Endodermal cell (in vitro differentiated cells): Measurements from ENCODE around the gene SART1. TPM values are rescaled to one million over a fixed set of nuclear protein-coding genes. Genes with fewer than 3 reads are reported as not detected.

Experiments used
- DNase-seq: peaks from one replicate; pipeline ENCODE4 v3.0.0-alpha.2; 2017
- H3K27ac ChIP-seq: 2 replicates; pipeline ENCODE4 v1.5.1; 2013; ENCODE audit warnings: mild to moderate bottlenecking, low read depth, low read length, moderate library complexity
- H3K27me3 ChIP-seq: 2 replicates; pipeline ENCODE4 v1.6.1; 2013; ENCODE audit warnings: mild to moderate bottlenecking, low read length, moderate library complexity; ENCODE audit not compliant: insufficient read depth, control insufficient read depth, poor library complexity, severe bottlenecking
- H3K36me3 ChIP-seq: 2 replicates; pipeline ENCODE4 v1.7.0; 2013; ENCODE audit warnings: mild to moderate bottlenecking, low read length, moderate library complexity; ENCODE audit not compliant: control insufficient read depth, insufficient read depth
- H3K4me1 ChIP-seq: one replicate; pipeline ENCODE4 v1.7.0; 2013; ENCODE audit warnings: low read length; ENCODE audit not compliant: control insufficient read depth, insufficient read depth
- H3K4me3 ChIP-seq: 2 replicates; pipeline ENCODE4 v1.5.1; 2013; ENCODE audit warnings: mild to moderate bottlenecking, low read length, moderate library complexity
- H3K9ac ChIP-seq: 2 replicates; pipeline ENCODE4 v1.6.1; 2013; ENCODE audit warnings: mild to moderate bottlenecking, low read length, moderate library complexity; ENCODE audit not compliant: poor library complexity, severe bottlenecking; ENCODE audit errors: extremely low read depth
- H3K9me3 ChIP-seq: 2 replicates; pipeline ENCODE4 v1.6.1; 2013; ENCODE audit warnings: mild to moderate bottlenecking, low read length, moderate library complexity; ENCODE audit not compliant: control insufficient read depth
- H3K27ac Mint-ChIP-seq: 2 replicates; pipeline ENCODE4 v1.8.0; 2020; ENCODE audit warnings: mixed read lengths
- H3K27me3 Mint-ChIP-seq: 2 replicates; pipeline ENCODE4 v1.8.0; 2021; ENCODE audit warnings: mild to moderate bottlenecking, mixed read lengths; ENCODE audit not compliant: insufficient read depth
- H3K36me3 Mint-ChIP-seq: 2 replicates; pipeline ENCODE4 v1.8.0; 2020; ENCODE audit warnings: low read depth, mixed read lengths
- H3K4me1 Mint-ChIP-seq: 2 replicates; pipeline ENCODE4 v1.8.0; 2020; ENCODE audit warnings: mixed read lengths
- H3K4me3 Mint-ChIP-seq: 2 replicates; pipeline ENCODE4 v1.8.0; 2020; ENCODE audit warnings: mild to moderate bottlenecking, moderate library complexity, mixed read lengths
- H3K9me3 Mint-ChIP-seq: 2 replicates; pipeline ENCODE4 v1.8.0; 2020; ENCODE audit warnings: mild to moderate bottlenecking, mixed read lengths
- WGBS, 2 experiments: methylation state at CpG; one replicate each; pipeline versions ENCODE4 v1.1.5 to v1.1.7; 2013; ENCODE audit warnings: missing lambda C conversion rate in 2 of 2, mixed read lengths in 1 of 2; ENCODE audit not compliant: insufficient coverage in 1 of 2, insufficient read length in 1 of 2; 5-methylcytosine and 5-hydroxymethylcytosine counted together
- total RNA-seq, 2 donors: library from RNA; stranded (reverse); fragmentation: NEBNext Ultra II Directional in 1 of 2; extraction: Animal tissue kit (Norgen Biotek cat#: 25700) in 1 of 2; gene quantifications; 2 replicates in 1 of 2; 3 replicates in 1 of 2; pipeline ENCODE4 v1.2.1, GENCODE V29; 2021
- TF ChIP-seq, protein P1 (sequence below): fragments of 200-600 bp; sonication (generic); conservative IDR thresholded peaks from 2 replicates; pipeline ENCODE4 v1.5.0; 2021; ENCODE audit warnings: antibody characterized with exemption, mild to moderate bottlenecking

SART1 gene
- total RNA-seq, 2 donors from 2014 or later, result 50.6 to 52.0 TPM

DNA sequence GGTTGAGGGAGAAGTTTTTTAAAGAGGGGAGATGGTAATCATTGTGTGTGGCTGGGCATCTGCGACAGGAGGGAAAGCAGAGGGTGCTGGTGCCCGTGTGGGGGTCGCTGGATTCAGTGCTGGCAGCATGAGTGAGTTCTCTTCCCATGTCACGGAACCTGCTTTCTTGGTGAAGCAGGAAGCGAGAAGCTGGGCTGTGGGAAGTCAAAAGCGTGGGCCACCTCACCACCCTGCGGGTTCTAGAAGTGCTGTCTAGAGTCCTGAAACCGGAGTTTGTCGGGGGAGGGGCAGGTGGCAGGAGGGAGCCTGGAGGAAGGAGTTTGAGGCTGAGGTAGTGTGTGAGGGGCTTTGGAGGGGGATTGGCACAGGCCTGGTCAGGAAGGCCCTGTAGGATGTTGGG lies 14.2 kb downstream of the SART1 start:
- no peak overlapping the region for H3K9ac ChIP-seq
- DNase-seq, result no peak
- no peaks in the 10 kb centered on the region for H3K4me1 ChIP-seq
- TF ChIP-seq, protein P1, sequence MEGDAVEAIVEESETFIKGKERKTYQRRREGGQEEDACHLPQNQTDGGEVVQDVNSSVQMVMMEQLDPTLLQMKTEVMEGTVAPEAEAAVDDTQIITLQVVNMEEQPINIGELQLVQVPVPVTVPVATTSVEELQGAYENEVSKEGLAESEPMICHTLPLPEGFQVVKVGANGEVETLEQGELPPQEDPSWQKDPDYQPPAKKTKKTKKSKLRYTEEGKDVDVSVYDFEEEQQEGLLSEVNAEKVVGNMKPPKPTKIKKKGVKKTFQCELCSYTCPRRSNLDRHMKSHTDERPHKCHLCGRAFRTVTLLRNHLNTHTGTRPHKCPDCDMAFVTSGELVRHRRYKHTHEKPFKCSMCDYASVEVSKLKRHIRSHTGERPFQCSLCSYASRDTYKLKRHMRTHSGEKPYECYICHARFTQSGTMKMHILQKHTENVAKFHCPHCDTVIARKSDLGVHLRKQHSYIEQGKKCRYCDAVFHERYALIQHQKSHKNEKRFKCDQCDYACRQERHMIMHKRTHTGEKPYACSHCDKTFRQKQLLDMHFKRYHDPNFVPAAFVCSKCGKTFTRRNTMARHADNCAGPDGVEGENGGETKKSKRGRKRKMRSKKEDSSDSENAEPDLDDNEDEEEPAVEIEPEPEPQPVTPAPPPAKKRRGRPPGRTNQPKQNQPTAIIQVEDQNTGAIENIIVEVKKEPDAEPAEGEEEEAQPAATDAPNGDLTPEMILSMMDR, result no peak
- no peaks in the 10 kb centered on the region for H3K9me3 ChIP-seq
- H3K9me3 Mint-ChIP-seq, result no peaks in the 10 kb centered on the region
- no peak overlapping the region for H3K27ac ChIP-seq
- H3K4me1 Mint-ChIP-seq, result peaks cover 5% of the 10 kb centered on the region
- H3K36me3 Mint-ChIP-seq, result peaks cover 58% of the 10 kb centered on the region
- H3K36me3 ChIP-seq, result peaks cover 22% of the 10 kb centered on the region
- 97 to 98% methylated on average over 7 to 9 of the region's 9 CpGs for WGBS, 2 experiments
- no peak overlapping the region for H3K4me3 ChIP-seq
- H3K4me3 Mint-ChIP-seq, result no peak overlapping the region
- no peaks in the 10 kb centered on the region for H3K27me3 Mint-ChIP-seq
- peak overlapping the region; percentile 54 for H3K27ac Mint-ChIP-seq
- no peaks in the 10 kb centered on the region for H3K27me3 ChIP-seq

DNA sequence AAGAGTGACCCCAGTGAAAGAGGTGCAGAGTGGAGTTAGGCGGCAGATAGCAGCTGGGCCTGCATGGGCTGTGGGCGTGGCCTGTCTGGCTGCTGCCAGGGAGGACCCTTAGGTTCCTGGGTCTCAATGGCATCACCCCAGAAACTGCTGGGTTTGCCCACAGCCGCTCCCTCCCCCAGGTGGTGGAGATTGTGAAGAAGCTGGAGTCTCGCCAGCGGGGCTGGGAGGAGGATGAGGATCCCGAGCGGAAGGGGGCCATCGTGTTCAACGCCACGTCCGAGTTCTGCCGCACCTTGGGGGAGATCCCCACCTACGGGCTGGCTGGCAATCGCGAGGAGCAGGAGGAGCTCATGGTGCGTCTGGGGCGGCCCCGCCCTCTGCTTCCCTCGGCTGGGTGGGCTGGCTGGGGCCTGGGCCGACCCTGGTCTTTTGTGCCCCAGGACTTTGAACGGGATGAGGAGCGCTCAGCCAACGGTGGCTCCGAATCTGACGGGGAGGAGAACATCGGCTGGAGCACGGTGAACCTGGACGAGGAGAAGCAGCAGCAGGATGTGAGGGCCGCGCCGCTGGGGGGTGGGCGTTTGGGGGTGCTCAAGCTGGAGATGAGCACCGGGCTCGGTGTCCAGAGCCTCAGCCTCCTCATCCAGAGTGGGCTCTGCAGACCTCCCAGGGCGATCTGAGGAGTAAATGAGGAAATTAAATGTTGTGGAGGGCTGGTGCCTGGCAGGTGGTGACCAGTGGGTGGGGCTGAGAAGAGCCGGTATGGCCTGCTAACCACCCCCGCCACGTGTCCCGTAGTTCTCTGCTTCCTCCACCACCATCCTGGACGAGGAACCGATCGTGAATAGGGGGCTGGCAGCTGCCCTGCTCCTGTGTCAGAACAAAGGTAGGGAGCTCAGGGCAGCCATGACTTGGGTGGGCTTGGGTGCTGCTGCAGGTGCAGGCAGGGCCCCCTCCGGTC lies 15.0 kb downstream of the SART1 start:
- Mint-ChIP-seq H3K4me1 (peaks cover 5% of the 10 kb centered on the region), H3K36me3 (peaks cover 57% of the 10 kb centered on the region), H3K27ac (peak overlapping the region; percentile 54), H3K27me3 (no peaks in the 10 kb centered on the region), H3K4me3 (no peak overlapping the region), H3K9me3 (no peaks in the 10 kb centered on the region)
- H3K9ac ChIP-seq, result no peak overlapping the region
- no peaks in the 10 kb centered on the region for H3K4me1 ChIP-seq
- no peaks in the 10 kb centered on the region for H3K27me3 ChIP-seq
- H3K9me3 ChIP-seq, result no peaks in the 10 kb centered on the region
- H3K27ac ChIP-seq, result no peak overlapping the region
- no peak for DNase-seq
- H3K4me3 ChIP-seq, result no peak overlapping the region
- TF ChIP-seq, protein P1, result no peak
- 91 to 94% methylated on average over 30 to 43 of the region's 43 CpGs for WGBS, 2 experiments
- peaks cover 22% of the 10 kb centered on the region for H3K36me3 ChIP-seq

DNA sequence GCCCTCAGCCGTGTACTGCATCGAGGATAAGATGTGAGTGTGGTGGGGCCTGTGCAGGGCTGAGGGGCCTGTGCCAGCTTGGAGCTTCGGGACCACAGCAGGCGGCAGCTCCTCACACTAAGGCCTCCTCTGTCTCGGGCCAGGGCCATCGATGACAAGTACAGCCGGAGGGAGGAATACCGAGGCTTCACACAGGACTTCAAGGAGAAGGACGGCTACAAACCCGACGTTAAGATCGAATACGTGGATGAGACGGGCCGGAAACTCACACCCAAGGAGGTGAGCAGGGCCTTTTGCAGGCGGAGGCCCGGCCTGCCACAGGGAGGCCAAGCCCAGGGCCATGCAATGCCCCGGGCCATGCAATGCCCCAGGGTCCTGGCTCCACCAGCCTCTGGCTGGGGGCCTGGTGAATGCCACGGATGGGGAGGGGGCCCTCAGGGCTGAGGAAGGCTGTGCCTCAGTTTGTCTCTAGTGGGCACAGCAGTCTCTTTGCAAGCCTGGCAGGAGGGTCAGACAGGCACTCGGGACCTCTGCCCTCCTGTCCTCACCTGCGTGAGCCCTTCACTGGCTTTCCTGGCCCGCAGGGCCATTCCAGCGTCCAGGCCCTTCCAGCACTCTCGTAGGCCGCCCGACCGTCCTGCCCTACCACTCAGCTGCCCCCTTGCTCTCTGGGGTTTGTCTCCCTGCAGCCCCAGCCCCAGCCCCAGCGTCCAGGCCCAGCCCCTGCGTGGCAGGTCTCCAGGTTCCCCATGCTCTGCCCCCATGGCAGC lies 16.3 kb downstream of the SART1 start:
- DNase-seq, result no peak
- Mint-ChIP-seq H3K4me1 (peaks cover 5% of the 10 kb centered on the region), H3K9me3 (no peaks in the 10 kb centered on the region), H3K27me3 (no peaks in the 10 kb centered on the region), H3K4me3 (no peak overlapping the region), H3K36me3 (peaks cover 47% of the 10 kb centered on the region), H3K27ac (no peak overlapping the region)
- 94% methylated on average over 10 to 28 of the region's 29 CpGs for WGBS, 2 experiments
- no peak overlapping the region for H3K27ac ChIP-seq
- H3K27me3 ChIP-seq, result no peaks in the 10 kb centered on the region
- H3K4me1 ChIP-seq, result no peaks in the 10 kb centered on the region
- peaks cover 10% of the 10 kb centered on the region for H3K36me3 ChIP-seq
- H3K4me3 ChIP-seq, result no peak overlapping the region
- no peak overlapping the region for H3K9ac ChIP-seq
- no peaks in the 10 kb centered on the region for H3K9me3 ChIP-seq
- TF ChIP-seq, protein P1, result no peak
